HAP-1 (cell line): ENCODE measurements around the gene AGO1.
"Not testable (repeated sequence)": the region's sequence is repeated elsewhere in the genome, so short reads cannot be mapped to it uniquely, and the experiment has no call there.

ENCODE experiments used
- DNase-seq, 2 experiments: peaks; one replicate each; pipeline ENCODE4 v3.0.0-alpha.2; 2016 to 2020; ENCODE audit warnings: low spot score in 2 of 2
- H3K27me3 ChIP-seq: fragments of 250-450 bp; sonication (Bioruptor Pico); 2 replicates; pipeline ENCODE4 v1.5.1; 2020; ENCODE audit warnings: low read depth, mild to moderate bottlenecking, moderate library complexity
- H3K36me3 ChIP-seq: fragments of 250-450 bp; sonication (Bioruptor Pico); replicated peaks from 2 replicates; pipeline ENCODE4 v1.5.1; 2020; ENCODE audit warnings: mild to moderate bottlenecking
- H3K4me1 ChIP-seq: fragments of 250-450 bp; sonication (Bioruptor Pico); 2 replicates; pipeline ENCODE4 v1.5.1; 2020; ENCODE audit warnings: mild to moderate bottlenecking
- H3K4me3 ChIP-seq: fragments of 250-450 bp; sonication (Bioruptor Pico); 2 replicates; pipeline ENCODE4 v1.5.1; 2020; ENCODE audit warnings: mild to moderate bottlenecking, moderate library complexity
- H3K9me3 ChIP-seq: fragments of 250-450 bp; sonication (Bioruptor Pico); 2 replicates; pipeline ENCODE4 v1.5.1; 2020; ENCODE audit warnings: mild to moderate bottlenecking, moderate library complexity
- in situ Hi-C: fragments of 300-500 bp; cut with MboI; formaldehyde crosslinking; loops from 3 replicates; pipeline ENCODE4 v1.14.3; 2020; ENCODE audit warnings: low sequenced_read_pairs, inconsistent platforms, mixed read lengths

AGO1 gene

GRCh38 chr1:35881850-35882273 is 1.1 kb upstream of the AGO1 start:
- in situ Hi-C loops: no loop called here

GRCh38 chr1:35882586-35882944 is 444 bp upstream of the AGO1 start:
- no peaks in the 10 kb centered on the region for H3K36me3 ChIP-seq
- no peaks in the 10 kb centered on the region for H3K9me3 ChIP-seq
- peaks cover 28% of the 10 kb centered on the region for H3K4me1 ChIP-seq
- no peaks in the 10 kb centered on the region for H3K27me3 ChIP-seq
- peak overlapping the region; percentile 1 for H3K4me3 ChIP-seq
- DNase-seq: no peak
- in situ Hi-C loops: no loop called here

More at GRCh38 chr1:35881850-35882273, 1.1 kb upstream of the AGO1 start:
- H3K36me3 ChIP-seq: no peaks in the 10 kb centered on the region
- H3K9me3 ChIP-seq: no peaks in the 10 kb centered on the region
- H3K4me3 ChIP-seq: no peak overlapping the region
- DNase-seq: no peak
- H3K27me3 ChIP-seq: no peaks in the 10 kb centered on the region
- peaks cover 21% of the 10 kb centered on the region for H3K4me1 ChIP-seq

GRCh38 chr1:35883635-35884101 is 659 bp downstream of the AGO1 start:
- H3K27me3 ChIP-seq: no peaks in the 10 kb centered on the region
- peak; percentile 46 to 84 for DNase-seq
- peaks cover 33% of the 10 kb centered on the region for H3K4me1 ChIP-seq
- peaks cover 3% of the 10 kb centered on the region; the same call in 1 of the 2 replicates for H3K36me3 ChIP-seq
- no peaks in the 10 kb centered on the region for H3K9me3 ChIP-seq
- peak overlapping the region; percentile 95 for H3K4me3 ChIP-seq
- in situ Hi-C loops: no loop called here

- Histone ChIP-seq H3K27me3 (no peaks in the 10 kb centered on the region), H3K36me3 (peaks cover 9% of the 10 kb centered on the region), H3K4me1 (peaks cover 33% of the 10 kb centered on the region), H3K9me3 (no peaks in the 10 kb centered on the region), H3K4me3 (no peak overlapping the region)
- in situ Hi-C loops: no loop called here
- no peak for DNase-seq
Measured at GRCh38 chr1:35884934-35885333, 1.9 kb downstream of the AGO1 start.

GRCh38 chr1:35885961-35886558 is 3.1 kb downstream of the AGO1 start:
- in situ Hi-C loops: no loop called here
- no peaks in the 10 kb centered on the region for H3K9me3 ChIP-seq
- H3K27me3 ChIP-seq: no peaks in the 10 kb centered on the region
- peaks cover 20% of the 10 kb centered on the region for H3K36me3 ChIP-seq
- peaks cover 33% of the 10 kb centered on the region for H3K4me1 ChIP-seq
- peak overlapping the region; percentile 16 for H3K4me3 ChIP-seq
- peak; percentile 96 for DNase-seq

GRCh38 chr1:35886577-35887431 is 3.8 kb downstream of the AGO1 start:
- Histone ChIP-seq H3K36me3 (peaks cover 24% of the 10 kb centered on the region), H3K27me3 (no peaks in the 10 kb centered on the region), H3K4me1 (peaks cover 33% of the 10 kb centered on the region), H3K4me3 (peak overlapping the region; percentile 16), H3K9me3 (no peaks in the 10 kb centered on the region)
- in situ Hi-C loops: no loop called here
- DNase-seq: peak in 1 of 2 experiments; percentile 40

GRCh38 chr1:35887508-35887907 is 4.5 kb downstream of the AGO1 start:
- no peaks in the 10 kb centered on the region for H3K27me3 ChIP-seq
- in situ Hi-C loops: no loop called here
- no peak for DNase-seq
- peaks cover 30% of the 10 kb centered on the region for H3K36me3 ChIP-seq
- no peak overlapping the region for H3K4me3 ChIP-seq
- peaks cover 32% of the 10 kb centered on the region for H3K4me1 ChIP-seq
- H3K9me3 ChIP-seq: no peaks in the 10 kb centered on the region

- DNase-seq: no peak
- H3K27me3 ChIP-seq: no peaks in the 10 kb centered on the region
- no peak overlapping the region for H3K4me3 ChIP-seq
- peaks cover 29% of the 10 kb centered on the region for H3K4me1 ChIP-seq
- in situ Hi-C loops: no loop called here
- peaks cover 37% of the 10 kb centered on the region for H3K36me3 ChIP-seq
- H3K9me3 ChIP-seq: no peaks in the 10 kb centered on the region
Measured at GRCh38 chr1:35888255-35888654, 5.2 kb downstream of the AGO1 start.

- H3K4me3 ChIP-seq, DNase-seq, H3K9me3 ChIP-seq, in situ Hi-C loops, H3K27me3 ChIP-seq: not testable (repeated sequence)
- Histone ChIP-seq H3K36me3 (peaks cover 44% of the 10 kb centered on the region), H3K4me1 (peaks cover 29% of the 10 kb centered on the region)
Measured at GRCh38 chr1:35888981-35889380, 6.0 kb downstream of the AGO1 start.

GRCh38 chr1:35893051-35893879 is 10.3 kb downstream of the AGO1 start:
- Histone ChIP-seq H3K9me3 (no peaks in the 10 kb centered on the region), H3K36me3 (peaks cover 77% of the 10 kb centered on the region), H3K27me3 (no peaks in the 10 kb centered on the region), H3K4me1 (no peaks in the 10 kb centered on the region), H3K4me3 (no peak overlapping the region)
- in situ Hi-C loops: no loop called here
- DNase-seq: no peak

- no peak for DNase-seq
Measured at GRCh38 chr1:35894183-35894582, 11.2 kb downstream of the AGO1 start.

GRCh38 chr1:35894656-35895055 is 11.6 kb downstream of the AGO1 start:
- in situ Hi-C loops: no loop called here
- Histone ChIP-seq H3K36me3 (peaks cover 83% of the 10 kb centered on the region), H3K4me3 (no peak overlapping the region), H3K4me1 (no peaks in the 10 kb centered on the region), H3K9me3 (no peaks in the 10 kb centered on the region), H3K27me3 (no peaks in the 10 kb centered on the region)
- DNase-seq: no peak

More at GRCh38 chr1:35894183-35894582, 11.2 kb downstream of the AGO1 start:
- H3K9me3 ChIP-seq: no peaks in the 10 kb centered on the region
- H3K4me1 ChIP-seq: no peaks in the 10 kb centered on the region
- peaks cover 80% of the 10 kb centered on the region for H3K36me3 ChIP-seq
- H3K27me3 ChIP-seq: no peaks in the 10 kb centered on the region
- in situ Hi-C loops: no loop called here
- H3K4me3 ChIP-seq: no peak overlapping the region

- DNase-seq: no peak
- no peaks in the 10 kb centered on the region for H3K9me3 ChIP-seq
- H3K36me3 ChIP-seq: peaks cover 54% of the 10 kb centered on the region
- in situ Hi-C loops: no loop called here
- H3K4me1 ChIP-seq: no peaks in the 10 kb centered on the region
- no peak overlapping the region for H3K4me3 ChIP-seq
- no peaks in the 10 kb centered on the region for H3K27me3 ChIP-seq
Measured at GRCh38 chr1:35899941-35900340, 16.9 kb downstream of the AGO1 start.
